NB4 (cell line): ENCODE results near the gene RTKN2.

Source experiments
- CTCF ChIP-seq: IDR thresholded peaks from one replicate; pipeline ENCODE4 v1.5.1; 2012; ENCODE audit warnings: low read depth, low read length
- MAX ChIP-seq: IDR thresholded peaks from 2 replicates; pipeline ENCODE4 v1.6.1; 2011; ENCODE audit warnings: low read depth, low read length
- MYC ChIP-seq: IDR thresholded peaks from 2 replicates; pipeline ENCODE4 v1.6.1; 2011; ENCODE audit warnings: low read depth, low read length
- POLR2A ChIP-seq: IDR thresholded peaks from 2 replicates; pipeline ENCODE4 v1.6.1; 2011; ENCODE audit warnings: mild to moderate bottlenecking; ENCODE audit not compliant: insufficient read length; ENCODE audit errors: extremely low read depth

GRCh38 chr10:62264126-62264525 lies 4.5 kb downstream of the RTKN2 start:
- no peak for TF ChIP-seq CTCF
- no peak for TF ChIP-seq MYC
- TF ChIP-seq MAX = no peak
- no peak for TF ChIP-seq POLR2A
